ENCODE results near the gene HIPK4. TPM values are rescaled to one million over a fixed set of nuclear protein-coding genes. Genes with fewer than 3 reads are reported as not detected.
"Not testable (repeated sequence)": the region's sequence is repeated elsewhere in the genome, so short reads cannot be mapped to it uniquely, and the experiment has no call there.

HIPK4 gene
- total RNA-seq, 1 donor, result 0.10 TPM

- H3K27me3 ChIP-seq (ENCODE audit: insufficient read depth, low read length), result no peaks in the 10 kb centered on the region
- H3K4me3 ChIP-seq (ENCODE audit: low read length), result no peak overlapping the region
- H3K9me3 ChIP-seq (ENCODE audit: low read depth, low read length), result no peaks in the 10 kb centered on the region
- no peaks in the 10 kb centered on the region for H3K4me1 ChIP-seq (ENCODE audit: insufficient read depth, low read length)
Measured at GRCh38 chr19:40389404-40390083, 437 bp downstream of the HIPK4 start.

GRCh38 chr19:40388481-40388880, 1.5 kb downstream of the HIPK4 start:
- no peaks in the 10 kb centered on the region for H3K27me3 ChIP-seq (ENCODE audit: insufficient read depth, low read length)
- no peaks in the 10 kb centered on the region for H3K9me3 ChIP-seq (ENCODE audit: low read depth, low read length)
- H3K4me3 ChIP-seq (ENCODE audit: low read length), result no peak overlapping the region
- H3K4me1 ChIP-seq (ENCODE audit: insufficient read depth, low read length), result no peaks in the 10 kb centered on the region

- Histone ChIP-seq H3K9me3 (ENCODE audit: low read depth, low read length) (no peaks in the 10 kb centered on the region), H3K4me1 (ENCODE audit: insufficient read depth, low read length) (no peaks in the 10 kb centered on the region), H3K4me3 (ENCODE audit: low read length) (no peak overlapping the region)
Measured at GRCh38 chr19:40387155-40387554, 2.8 kb downstream of the HIPK4 start.

GRCh38 chr19:40383668-40384248, 6.2 kb downstream of the HIPK4 start:
- H3K27me3 ChIP-seq (ENCODE audit: insufficient read depth, low read length), result no peaks in the 10 kb centered on the region
- H3K4me1 ChIP-seq (ENCODE audit: insufficient read depth, low read length), result no peaks in the 10 kb centered on the region
- H3K4me3 ChIP-seq (ENCODE audit: low read length), result no peak overlapping the region
- no peaks in the 10 kb centered on the region for H3K9me3 ChIP-seq (ENCODE audit: low read depth, low read length)

More at GRCh38 chr19:40387155-40387554, 2.8 kb downstream of the HIPK4 start:
- H3K27me3 ChIP-seq (ENCODE audit: insufficient read depth, low read length), result no peaks in the 10 kb centered on the region

GRCh38 chr19:40381321-40381720, 8.7 kb downstream of the HIPK4 start:
- no peaks in the 10 kb centered on the region for H3K9me3 ChIP-seq (ENCODE audit: low read depth, low read length)
- H3K27me3 ChIP-seq (ENCODE audit: insufficient read depth, low read length), result no peaks in the 10 kb centered on the region
- no peak overlapping the region for H3K4me3 ChIP-seq (ENCODE audit: low read length)
- H3K4me1 ChIP-seq (ENCODE audit: insufficient read depth, low read length), result no peaks in the 10 kb centered on the region

GRCh38 chr19:40380199-40381037, 9.6 kb downstream of the HIPK4 start:
- Histone ChIP-seq H3K27me3 (ENCODE audit: insufficient read depth, low read length) (no peaks in the 10 kb centered on the region), H3K4me1 (ENCODE audit: insufficient read depth, low read length) (no peaks in the 10 kb centered on the region), H3K9me3 (ENCODE audit: low read depth, low read length) (no peaks in the 10 kb centered on the region), H3K4me3 (ENCODE audit: low read length) (no peak overlapping the region)

- no peaks in the 10 kb centered on the region for H3K4me1 ChIP-seq (ENCODE audit: insufficient read depth, low read length)
- no peaks in the 10 kb centered on the region for H3K27me3 ChIP-seq (ENCODE audit: insufficient read depth, low read length)
- no peaks in the 10 kb centered on the region for H3K9me3 ChIP-seq (ENCODE audit: low read depth, low read length)
Measured at GRCh38 chr19:40379446-40380198, 10.4 kb downstream of the HIPK4 start.

GRCh38 chr19:40378509-40378908, 11.5 kb downstream of the HIPK4 start:
- Histone ChIP-seq H3K27me3 (ENCODE audit: insufficient read depth, low read length) (no peaks in the 10 kb centered on the region), H3K4me3 (ENCODE audit: low read length) (no peak overlapping the region), H3K9me3 (ENCODE audit: low read depth, low read length) (no peaks in the 10 kb centered on the region), H3K4me1 (ENCODE audit: insufficient read depth, low read length) (no peaks in the 10 kb centered on the region)

More at GRCh38 chr19:40379446-40380198, 10.4 kb downstream of the HIPK4 start:
- no peak overlapping the region for H3K4me3 ChIP-seq (ENCODE audit: low read length)

- no peaks in the 10 kb centered on the region for H3K9me3 ChIP-seq (ENCODE audit: low read depth, low read length)
- peaks cover 1% of the 10 kb centered on the region for H3K4me1 ChIP-seq (ENCODE audit: insufficient read depth, low read length)
- no peaks in the 10 kb centered on the region for H3K27me3 ChIP-seq (ENCODE audit: insufficient read depth, low read length)
- no peak overlapping the region for H3K4me3 ChIP-seq (ENCODE audit: low read length)
Measured at GRCh38 chr19:40377876-40378385, 12.1 kb downstream of the HIPK4 start.

GRCh38 chr19:40376286-40376862, 13.6 kb downstream of the HIPK4 start:
- no peak overlapping the region for H3K4me3 ChIP-seq (ENCODE audit: low read length)
- H3K4me1 ChIP-seq (ENCODE audit: insufficient read depth, low read length), result peaks cover 10% of the 10 kb centered on the region
- H3K9me3 ChIP-seq (ENCODE audit: low read depth, low read length), result no peaks in the 10 kb centered on the region
- H3K27me3 ChIP-seq (ENCODE audit: insufficient read depth, low read length), result no peaks in the 10 kb centered on the region

- peaks cover 10% of the 10 kb centered on the region for H3K4me1 ChIP-seq (ENCODE audit: insufficient read depth, low read length)
- H3K27me3 ChIP-seq (ENCODE audit: insufficient read depth, low read length), result no peaks in the 10 kb centered on the region
- no peak overlapping the region for H3K4me3 ChIP-seq (ENCODE audit: low read length)
- no peaks in the 10 kb centered on the region for H3K9me3 ChIP-seq (ENCODE audit: low read depth, low read length)
Measured at GRCh38 chr19:40374084-40374483, 15.9 kb downstream of the HIPK4 start.

- peaks cover 13% of the 10 kb centered on the region for H3K4me1 ChIP-seq (ENCODE audit: insufficient read depth, low read length)
- no peak overlapping the region for H3K4me3 ChIP-seq (ENCODE audit: low read length)
- no peaks in the 10 kb centered on the region for H3K9me3 ChIP-seq (ENCODE audit: low read depth, low read length)
- no peaks in the 10 kb centered on the region for H3K27me3 ChIP-seq (ENCODE audit: insufficient read depth, low read length)
Measured at GRCh38 chr19:40371802-40372122, 18.2 kb downstream of the HIPK4 start.

- Histone ChIP-seq H3K9me3 (ENCODE audit: low read depth, low read length) (no peaks in the 10 kb centered on the region), H3K27me3 (ENCODE audit: insufficient read depth, low read length) (no peaks in the 10 kb centered on the region), H3K4me3 (ENCODE audit: low read length) (no peak overlapping the region), H3K4me1 (ENCODE audit: insufficient read depth, low read length) (peaks cover 18% of the 10 kb centered on the region)
Measured at GRCh38 chr19:40370997-40371801, 18.8 kb downstream of the HIPK4 start.

GRCh38 chr19:40370253-40370652, 19.7 kb downstream of the HIPK4 start:
- H3K4me1 ChIP-seq (ENCODE audit: insufficient read depth, low read length), result peaks cover 26% of the 10 kb centered on the region
- not testable (repeated sequence) for H3K27me3 ChIP-seq (ENCODE audit: insufficient read depth, low read length); H3K9me3 ChIP-seq (ENCODE audit: low read depth, low read length); H3K4me3 ChIP-seq (ENCODE audit: low read length)

Data from mononuclear cell (primary cell).